IPS-18a (cell line): Measurements from ENCODE around the gene ADAMTS18.

Experiments used
- H3K27ac ChIP-seq: one replicate; pipeline ENCODE4 v1.5.1; 2013; ENCODE audit warnings: low read length
- H3K27me3 ChIP-seq: one replicate; pipeline ENCODE4 v1.6.1; 2013; ENCODE audit warnings: mild to moderate bottlenecking, low read length; ENCODE audit not compliant: control insufficient read depth, insufficient read depth
- H3K36me3 ChIP-seq: one replicate; pipeline ENCODE4 v1.6.1; 2013; ENCODE audit warnings: low read depth, low read length; ENCODE audit not compliant: control insufficient read depth
- H3K4me1 ChIP-seq: one replicate; pipeline ENCODE4 v1.6.1; 2013; ENCODE audit warnings: low read depth, low read length; ENCODE audit not compliant: control insufficient read depth
- H3K4me3 ChIP-seq: one replicate; pipeline ENCODE4 v1.5.1; 2013; ENCODE audit warnings: low read length
- H3K9ac ChIP-seq: one replicate; pipeline ENCODE4 v1.6.1; 2013; ENCODE audit warnings: mild to moderate bottlenecking, low read length, moderate library complexity
- H3K9me3 ChIP-seq: one replicate; pipeline ENCODE4 v1.6.1; 2013; ENCODE audit warnings: low read depth, low read length; ENCODE audit not compliant: control insufficient read depth

The ADAMTS18 gene

DNA sequence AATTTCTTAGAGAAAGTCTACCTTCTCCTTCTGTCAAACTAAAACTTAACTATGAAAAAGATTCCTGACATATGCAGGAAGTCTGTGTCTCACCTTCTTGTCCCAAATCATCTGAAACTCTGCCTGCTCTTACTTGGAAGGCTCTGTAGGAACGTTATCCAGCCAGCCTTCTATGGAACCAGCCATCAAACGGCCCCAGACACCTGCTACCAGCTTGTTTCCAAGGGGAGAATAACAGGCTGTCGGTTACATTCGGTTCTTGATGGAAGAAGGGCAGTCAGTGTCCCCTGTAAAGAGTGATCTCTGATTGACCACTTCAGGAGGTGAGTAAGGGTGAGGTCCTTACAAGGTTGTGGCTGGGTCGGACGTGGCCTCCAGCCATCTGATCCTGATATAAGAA lies 1.7 kb downstream of the ADAMTS18 start:
- H3K4me3 ChIP-seq = no peak overlapping the region
- no peaks in the 10 kb centered on the region for H3K9me3 ChIP-seq
- no peak overlapping the region for H3K9ac ChIP-seq
- H3K36me3 ChIP-seq = no peaks in the 10 kb centered on the region
- H3K4me1 ChIP-seq = peaks cover 5% of the 10 kb centered on the region
- H3K27ac ChIP-seq = no peak overlapping the region
- peaks cover 55% of the 10 kb centered on the region for H3K27me3 ChIP-seq

DNA sequence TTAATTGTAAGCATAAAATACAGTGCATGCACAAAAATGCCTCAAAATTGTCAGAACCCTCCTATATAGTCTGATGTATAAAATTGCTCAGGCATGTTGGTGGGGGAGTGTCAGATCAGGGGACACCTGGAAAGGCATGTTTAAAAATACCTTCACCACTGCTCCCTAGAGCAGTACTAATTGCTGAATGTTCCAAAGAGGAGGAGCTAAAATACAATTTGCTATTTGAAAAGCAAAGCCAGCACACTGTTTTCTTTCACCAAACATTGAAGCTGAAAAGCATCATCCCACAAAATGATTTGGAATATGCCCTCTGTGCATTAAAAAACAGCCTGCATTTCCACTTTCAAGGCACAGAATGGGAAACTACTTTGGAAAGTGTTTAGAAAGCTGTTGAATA lies 2.6 kb downstream of the ADAMTS18 start:
- peaks cover 55% of the 10 kb centered on the region for H3K27me3 ChIP-seq

DNA sequence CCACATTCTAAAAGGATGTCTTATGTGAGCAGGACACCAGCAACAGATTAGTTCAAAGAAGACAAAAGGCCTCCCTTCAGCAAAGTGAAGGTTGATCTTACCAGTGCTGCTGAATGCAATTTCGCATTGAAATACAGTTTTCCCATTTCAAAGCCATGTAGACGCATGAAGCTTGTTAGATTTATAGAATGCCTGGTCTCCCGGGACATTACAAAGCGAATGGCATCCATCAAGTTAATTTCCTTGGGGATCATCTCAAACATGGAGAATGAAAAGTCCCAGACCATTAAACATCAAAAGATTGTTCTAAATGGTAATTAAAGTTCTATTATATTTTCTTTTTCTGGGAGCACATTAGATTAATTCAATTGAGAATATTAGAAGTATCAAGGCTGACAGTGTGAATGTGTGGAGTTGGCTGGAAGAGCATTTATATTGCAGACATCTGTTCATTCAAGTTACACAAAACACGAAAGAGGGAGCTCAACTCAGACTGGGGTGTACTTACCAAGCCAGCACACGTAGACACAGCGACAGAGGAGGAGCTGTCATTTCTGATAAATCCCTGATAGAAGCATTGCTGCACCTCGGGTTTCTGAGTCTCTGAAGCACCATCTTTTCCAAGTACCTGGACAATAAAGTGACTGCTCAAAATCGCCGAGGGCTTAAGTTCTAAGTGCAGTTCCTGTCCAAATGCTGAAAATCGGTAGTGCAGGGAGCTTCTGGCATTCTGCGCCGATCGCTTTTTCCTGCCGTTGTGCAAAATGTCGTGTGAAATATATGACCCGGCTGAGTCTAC lies 3.8 kb downstream of the ADAMTS18 start:
- no peaks in the 10 kb centered on the region for H3K9me3 ChIP-seq
- H3K4me1 ChIP-seq = peaks cover 5% of the 10 kb centered on the region
- no peak overlapping the region for H3K4me3 ChIP-seq
- peaks cover 45% of the 10 kb centered on the region for H3K27me3 ChIP-seq
- no peak overlapping the region for H3K9ac ChIP-seq
- no peaks in the 10 kb centered on the region for H3K36me3 ChIP-seq
- no peak overlapping the region for H3K27ac ChIP-seq

More for the DNA sequence above, 2.6 kb downstream of the ADAMTS18 start:
- H3K4me3 ChIP-seq = no peak overlapping the region
- no peak overlapping the region for H3K27ac ChIP-seq
- H3K9ac ChIP-seq = no peak overlapping the region
- peaks cover 5% of the 10 kb centered on the region for H3K4me1 ChIP-seq
- no peaks in the 10 kb centered on the region for H3K36me3 ChIP-seq
- H3K9me3 ChIP-seq = no peaks in the 10 kb centered on the region

DNA sequence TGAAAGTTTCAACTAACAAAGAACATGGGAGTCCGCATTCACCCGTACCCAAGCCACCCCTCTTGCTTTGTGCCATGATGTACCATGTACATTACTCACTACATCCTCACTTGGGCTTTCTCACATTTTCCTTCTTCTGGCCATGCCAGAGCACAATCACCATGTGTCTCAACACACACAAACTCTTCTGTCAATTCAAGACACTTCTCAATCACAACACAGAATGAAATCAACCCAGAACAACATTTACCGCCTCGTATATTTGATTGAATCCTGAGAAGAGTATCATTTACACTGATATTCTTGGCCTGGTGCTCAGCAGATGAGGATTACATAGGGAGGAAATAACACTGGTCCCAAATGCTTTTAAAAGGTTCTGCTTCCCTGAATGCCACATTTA lies 4.5 kb downstream of the ADAMTS18 start:
- no peak overlapping the region for H3K27ac ChIP-seq

DNA sequence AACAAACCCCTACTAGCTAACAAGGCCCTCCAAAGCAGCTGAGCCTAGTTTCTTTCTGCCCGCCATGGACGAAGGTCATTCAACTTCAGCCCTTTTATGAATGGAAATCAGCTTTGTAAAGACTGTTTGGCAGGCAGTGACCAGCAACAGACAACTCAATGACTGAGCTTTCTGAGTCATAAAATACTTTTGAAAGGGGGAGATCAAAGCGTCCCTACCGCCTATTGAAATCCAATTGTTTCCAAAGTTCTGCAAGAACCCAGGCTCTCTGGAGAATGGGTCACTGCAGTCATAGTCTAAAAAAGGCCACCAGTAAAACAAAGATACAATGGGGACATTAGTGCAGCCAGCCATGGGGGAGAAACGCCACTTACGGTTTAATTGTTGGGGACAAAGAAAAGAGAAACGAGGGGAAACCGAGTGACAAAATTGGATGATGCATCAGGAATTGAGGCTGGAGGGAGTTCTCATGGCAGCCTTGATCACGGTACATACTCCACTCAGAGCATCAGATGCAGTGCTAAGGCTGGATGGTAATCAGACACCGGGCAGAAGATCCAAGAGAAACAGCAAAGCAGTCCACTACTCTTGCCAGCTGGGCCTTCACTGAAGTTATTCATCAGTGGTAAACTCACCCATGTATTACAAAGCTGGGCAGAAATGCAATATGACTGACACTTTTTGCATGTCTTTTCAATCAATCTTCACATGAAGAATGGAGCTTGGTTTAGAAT lies 9.8 kb downstream of the ADAMTS18 start:
- no peak overlapping the region for H3K9ac ChIP-seq
- no peaks in the 10 kb centered on the region for H3K36me3 ChIP-seq
- H3K4me3 ChIP-seq = no peak overlapping the region
- no peaks in the 10 kb centered on the region for H3K4me1 ChIP-seq
- H3K27me3 ChIP-seq = no peaks in the 10 kb centered on the region
- H3K27ac ChIP-seq = no peak overlapping the region
- no peaks in the 10 kb centered on the region for H3K9me3 ChIP-seq

More for the DNA sequence above, 4.5 kb downstream of the ADAMTS18 start:
- Histone ChIP-seq H3K9me3 (no peaks in the 10 kb centered on the region), H3K36me3 (no peaks in the 10 kb centered on the region), H3K27me3 (peaks cover 38% of the 10 kb centered on the region), H3K9ac (no peak overlapping the region), H3K4me3 (no peak overlapping the region), H3K4me1 (peaks cover 5% of the 10 kb centered on the region)

DNA sequence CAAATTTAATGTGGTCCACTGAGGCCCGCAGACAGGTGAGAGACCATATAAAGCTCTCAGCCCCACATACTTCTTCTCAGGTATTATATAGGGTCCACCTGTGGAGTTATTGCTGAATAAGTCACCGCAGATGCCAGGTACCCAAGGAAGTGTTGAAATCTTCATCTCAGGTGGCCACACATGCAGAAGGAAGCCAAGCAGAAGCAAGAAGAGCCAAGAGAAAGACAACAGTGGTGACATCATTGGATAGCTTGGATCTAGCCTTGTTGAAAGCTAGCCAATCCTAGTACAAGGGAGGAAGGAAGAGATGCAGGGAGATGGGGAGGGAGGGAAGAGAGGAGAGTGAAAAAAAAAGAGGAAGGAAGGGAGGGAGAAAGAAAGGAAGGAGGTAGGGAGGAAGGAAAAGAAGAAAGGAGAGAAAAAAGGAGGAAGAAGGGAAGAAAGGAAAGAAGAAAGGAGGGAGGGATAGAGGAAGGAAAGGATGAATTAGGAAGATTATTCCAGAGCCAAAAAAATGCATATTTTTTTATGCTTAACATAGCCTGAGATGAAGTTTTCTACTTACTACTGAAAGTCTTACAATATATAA lies 12.5 kb downstream of the ADAMTS18 start:
- Histone ChIP-seq H3K9me3 (no peaks in the 10 kb centered on the region), H3K9ac (no peak overlapping the region), H3K4me1 (no peaks in the 10 kb centered on the region), H3K36me3 (no peaks in the 10 kb centered on the region), H3K4me3 (no peak overlapping the region), H3K27me3 (no peaks in the 10 kb centered on the region), H3K27ac (no peak overlapping the region)

DNA sequence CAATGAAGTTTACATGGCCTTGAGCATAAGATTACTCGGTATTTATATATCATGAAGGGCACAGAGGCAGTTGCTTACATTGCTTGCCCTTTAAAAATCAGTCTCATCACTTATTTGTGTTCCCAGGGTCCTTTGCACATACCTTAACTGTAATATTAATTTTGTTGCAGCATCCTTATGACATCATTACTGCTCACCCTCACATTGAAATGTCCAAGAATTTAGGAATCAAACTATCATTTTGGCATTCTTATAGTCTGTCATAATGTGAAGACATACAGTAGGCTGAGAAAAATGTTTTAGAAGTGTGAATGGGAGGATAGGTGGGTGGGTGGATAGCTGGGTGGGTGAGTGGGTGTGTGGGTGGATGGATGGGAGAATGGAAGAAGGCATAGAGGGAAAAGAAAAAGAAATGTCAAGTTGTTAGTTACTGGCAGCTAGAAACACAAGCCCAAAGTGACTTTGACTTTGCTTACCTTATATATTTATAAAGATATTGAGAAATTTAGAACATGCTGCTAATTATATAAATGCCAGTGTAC lies 17.8 kb downstream of the ADAMTS18 start:
- Histone ChIP-seq H3K4me3 (no peak overlapping the region), H3K27ac (no peak overlapping the region), H3K4me1 (no peaks in the 10 kb centered on the region), H3K27me3 (no peaks in the 10 kb centered on the region), H3K9ac (no peak overlapping the region), H3K36me3 (no peaks in the 10 kb centered on the region), H3K9me3 (no peaks in the 10 kb centered on the region)

DNA sequence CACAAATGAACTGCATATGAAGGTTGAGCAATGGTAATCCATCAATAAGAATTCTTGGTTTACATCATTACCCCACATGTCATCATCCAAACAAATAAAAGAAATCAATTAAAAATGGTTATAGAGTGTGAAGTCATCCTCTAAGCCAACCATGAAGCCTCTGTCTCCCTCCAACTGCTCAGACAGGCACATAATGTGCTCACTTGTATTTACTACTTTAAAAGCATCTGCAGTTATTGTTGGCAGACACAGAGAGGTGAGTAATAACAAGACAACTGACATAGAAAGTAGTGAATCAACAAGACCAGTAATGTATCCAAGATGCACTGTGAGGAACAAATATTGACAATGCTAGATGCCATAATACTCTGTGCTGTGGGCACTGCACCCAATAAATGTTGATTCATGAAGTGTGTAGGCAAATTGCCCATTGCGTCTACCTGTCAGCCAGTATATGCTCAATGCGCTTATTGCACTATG lies 20.0 kb downstream of the ADAMTS18 start:
- no peaks in the 10 kb centered on the region for H3K36me3 ChIP-seq
- no peak overlapping the region for H3K4me3 ChIP-seq
- no peak overlapping the region for H3K9ac ChIP-seq
- H3K27ac ChIP-seq = no peak overlapping the region
- H3K27me3 ChIP-seq = no peaks in the 10 kb centered on the region
- H3K9me3 ChIP-seq = no peaks in the 10 kb centered on the region
- H3K4me1 ChIP-seq = no peaks in the 10 kb centered on the region

DNA sequence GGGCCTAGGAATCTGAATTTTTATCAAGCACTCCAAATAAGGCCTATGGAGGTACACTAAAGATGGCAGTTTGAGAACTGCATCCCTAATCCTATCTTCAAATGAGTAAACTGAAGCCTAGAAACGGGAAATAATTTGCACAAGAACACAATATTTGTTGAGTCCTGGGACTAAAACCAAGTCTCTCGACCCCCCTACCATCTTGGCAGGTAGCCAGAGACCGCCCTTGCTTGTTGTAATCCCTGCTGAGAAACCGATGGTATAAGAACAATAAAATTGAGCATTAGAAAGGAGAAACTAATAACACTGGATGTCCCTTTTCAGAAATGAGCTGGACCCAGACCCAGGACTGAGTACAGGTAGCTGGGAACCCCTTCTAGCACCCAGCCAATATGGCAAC lies 24.4 kb downstream of the ADAMTS18 start:
- no peak overlapping the region for H3K27ac ChIP-seq

DNA sequence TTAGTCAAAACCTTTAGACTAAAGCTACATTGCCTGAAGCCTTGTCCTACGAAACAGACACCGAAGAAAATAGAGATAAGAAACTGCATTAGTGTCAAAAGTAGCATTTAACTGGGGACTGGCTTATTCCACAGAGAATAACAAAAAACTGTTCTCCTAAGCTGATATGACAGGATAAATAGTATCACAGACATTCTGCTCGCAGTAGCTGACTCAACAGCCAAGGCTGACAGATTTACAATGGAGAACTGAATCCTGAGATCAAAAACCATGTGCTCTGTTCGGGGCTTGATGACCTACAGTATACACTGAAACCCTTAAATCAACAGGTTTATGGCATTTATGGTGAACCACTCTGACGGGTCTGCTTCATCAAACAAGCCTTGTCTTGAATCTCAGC lies 25.5 kb downstream of the ADAMTS18 start:
- Histone ChIP-seq H3K9ac (no peak overlapping the region), H3K27ac (no peak overlapping the region), H3K36me3 (no peaks in the 10 kb centered on the region), H3K4me3 (no peak overlapping the region), H3K4me1 (no peaks in the 10 kb centered on the region), H3K27me3 (no peaks in the 10 kb centered on the region), H3K9me3 (peaks cover 3% of the 10 kb centered on the region)

More for the DNA sequence above, 24.4 kb downstream of the ADAMTS18 start:
- H3K4me3 ChIP-seq = no peak overlapping the region
- no peaks in the 10 kb centered on the region for H3K36me3 ChIP-seq
- no peaks in the 10 kb centered on the region for H3K4me1 ChIP-seq
- no peak overlapping the region for H3K9ac ChIP-seq
- peaks cover 3% of the 10 kb centered on the region for H3K9me3 ChIP-seq
- no peaks in the 10 kb centered on the region for H3K27me3 ChIP-seq

DNA sequence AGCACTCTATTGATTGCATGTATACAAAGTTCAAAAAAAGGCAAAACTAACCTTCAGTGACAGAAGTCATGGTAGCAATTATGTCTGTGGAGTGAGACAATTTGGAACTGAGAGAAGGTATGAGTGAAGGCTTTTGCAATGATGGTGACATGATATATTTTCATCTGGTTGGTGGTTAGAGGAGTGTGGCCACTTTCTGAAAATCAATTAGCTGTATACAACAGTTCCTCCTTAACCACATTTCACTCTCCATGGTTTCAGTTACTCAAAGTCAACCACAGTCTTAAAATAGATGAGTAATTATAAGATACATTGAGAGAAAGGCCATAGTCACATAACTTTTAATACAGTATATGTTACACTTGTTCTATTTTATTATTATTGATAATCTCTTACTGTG lies 26.2 kb downstream of the ADAMTS18 start:
- Histone ChIP-seq H3K9ac (no peak overlapping the region), H3K27ac (no peak overlapping the region), H3K27me3 (no peaks in the 10 kb centered on the region), H3K9me3 (peaks cover 3% of the 10 kb centered on the region), H3K36me3 (no peaks in the 10 kb centered on the region), H3K4me3 (no peak overlapping the region), H3K4me1 (peaks cover 1% of the 10 kb centered on the region)
